GM18511 (cell line): Measurements from ENCODE around the gene HDX.
"Not testable (repeated sequence)": the region's sequence is repeated elsewhere in the genome, so short reads cannot be mapped to it uniquely, and the experiment has no call there.

ENCODE experiments used
- ATAC-seq: cut with Tn5 transposase; IDR thresholded peaks from one replicate; pipeline ENCODE4 v1.9.1; 2021; ENCODE audit warnings: mild to moderate bottlenecking, moderate library complexity; ENCODE audit not compliant: unreplicated experiment

Gene HDX, protein sequence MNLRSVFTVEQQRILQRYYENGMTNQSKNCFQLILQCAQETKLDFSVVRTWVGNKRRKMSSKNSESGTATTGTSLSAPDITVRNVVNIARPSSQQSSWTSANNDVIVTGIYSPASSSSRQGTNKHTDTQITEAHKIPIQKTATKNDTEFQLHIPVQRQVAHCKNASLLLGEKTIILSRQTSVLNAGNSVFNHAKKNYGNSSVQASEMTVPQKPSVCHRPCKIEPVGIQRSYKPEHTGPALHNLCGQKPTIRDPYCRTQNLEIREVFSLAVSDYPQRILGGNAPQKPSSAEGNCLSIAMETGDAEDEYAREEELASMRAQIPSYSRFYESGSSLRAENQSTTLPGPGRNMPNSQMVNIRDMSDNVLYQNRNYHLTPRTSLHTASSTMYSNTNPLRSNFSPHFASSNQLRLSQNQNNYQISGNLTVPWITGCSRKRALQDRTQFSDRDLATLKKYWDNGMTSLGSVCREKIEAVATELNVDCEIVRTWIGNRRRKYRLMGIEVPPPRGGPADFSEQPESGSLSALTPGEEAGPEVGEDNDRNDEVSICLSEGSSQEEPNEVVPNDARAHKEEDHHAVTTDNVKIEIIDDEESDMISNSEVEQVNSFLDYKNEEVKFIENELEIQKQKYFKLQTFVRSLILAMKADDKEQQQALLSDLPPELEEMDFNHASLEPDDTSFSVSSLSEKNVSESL

DNA sequence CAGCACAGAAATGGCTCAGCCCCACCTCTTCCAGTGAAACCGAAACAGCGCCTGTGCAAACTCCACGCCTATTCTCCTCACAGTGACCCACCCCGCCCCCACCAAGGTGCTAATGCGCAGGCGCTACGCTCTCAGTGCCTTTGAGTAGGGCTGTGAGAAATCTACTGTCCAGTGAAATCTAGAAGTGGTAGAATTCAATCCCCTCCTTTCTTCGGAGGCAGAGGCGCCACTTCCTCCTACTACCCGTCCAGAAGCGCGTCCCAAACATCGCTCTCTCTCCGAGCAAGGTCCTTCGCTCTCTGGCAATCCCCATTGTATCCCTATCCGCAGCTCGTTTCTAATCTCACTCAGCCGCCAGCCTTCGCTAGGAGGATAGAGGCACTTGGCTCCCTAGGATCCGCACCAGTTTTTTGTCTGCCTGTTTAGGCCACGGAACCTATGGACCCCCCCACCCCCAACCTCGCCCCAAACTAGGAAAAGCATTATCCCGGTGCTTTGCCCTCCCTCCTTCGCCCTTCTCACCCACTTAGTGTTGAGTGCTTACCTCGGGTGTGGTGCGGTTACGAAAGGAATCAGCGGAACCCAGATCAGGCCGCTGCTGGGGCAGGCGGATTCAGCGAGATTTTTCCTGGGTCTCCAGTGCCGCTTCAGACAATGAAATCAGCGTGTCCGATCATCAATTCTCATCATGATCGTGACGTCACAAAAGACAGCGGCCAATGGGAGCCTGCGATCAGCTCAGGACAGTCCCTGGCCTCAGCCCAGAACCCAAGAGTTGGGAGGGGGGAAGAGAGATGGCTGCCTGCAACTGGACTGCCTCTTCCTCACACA, at the start of gene HDX:
TSS of gene HDX (minus strand) at position 656 of the 831 bp plus-strand sequence. CDS start 27,056 bp downstream, outside the sequence.
- ATAC-seq = peak; percentile 91

DNA sequence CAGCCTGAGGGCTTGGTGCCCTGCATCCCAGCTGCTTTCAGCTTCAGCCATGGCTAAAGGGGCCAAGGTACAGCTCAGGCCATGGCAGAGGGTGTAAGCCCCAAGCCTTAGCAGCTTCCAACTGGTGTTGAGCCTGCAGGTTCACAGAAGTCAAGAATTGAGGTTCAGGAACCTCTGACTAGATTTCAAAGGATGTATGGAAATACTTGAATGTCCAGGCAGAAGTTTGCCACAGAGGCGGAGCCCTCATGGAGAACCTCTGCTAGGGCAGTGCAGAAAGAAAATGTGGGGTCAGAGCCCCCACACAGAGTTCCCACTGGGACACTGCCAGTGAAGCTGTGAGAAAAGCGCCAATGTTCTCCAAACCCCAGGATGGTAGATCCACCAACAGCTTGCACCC, 39.1 kb upstream of the HDX start:
- ATAC-seq = not testable (repeated sequence)

DNA sequence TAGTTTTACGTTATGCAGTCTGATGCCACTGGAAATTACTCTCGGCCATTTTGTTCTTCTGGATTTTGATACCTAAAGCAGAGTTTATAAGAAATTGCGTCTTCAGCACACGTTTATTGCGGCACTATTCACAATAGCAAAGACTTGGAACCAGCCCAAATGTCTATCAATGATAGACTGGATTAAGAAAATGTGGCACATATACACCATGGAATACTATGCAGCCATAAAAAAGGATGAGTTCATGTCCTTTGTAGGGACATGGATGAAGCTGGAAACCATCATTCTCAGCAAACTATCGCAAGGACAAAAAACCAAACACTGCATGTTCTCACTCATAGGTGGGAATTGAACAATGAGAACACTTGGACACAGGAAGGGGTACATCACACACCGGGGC, 35.4 kb upstream of the HDX start:
- ATAC-seq = not testable (repeated sequence)

DNA sequence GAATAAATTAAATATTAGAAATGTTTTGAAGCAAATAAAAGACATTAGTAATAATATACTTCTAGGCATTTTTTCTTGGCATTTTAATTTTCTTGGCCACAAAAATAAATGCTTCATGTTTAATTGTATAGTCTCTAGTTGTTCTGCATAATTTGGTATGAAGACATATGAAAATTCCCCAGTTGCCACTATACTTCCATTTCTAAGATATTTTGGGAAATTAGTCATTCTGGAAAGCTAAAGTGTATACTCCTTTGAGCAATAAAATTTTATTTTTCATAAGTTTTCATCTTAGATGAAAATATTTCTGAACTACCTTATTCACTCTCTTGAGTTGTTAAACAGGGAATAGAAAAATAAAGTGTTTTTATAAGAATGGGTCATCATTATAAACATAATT, 13.8 kb downstream of the HDX start:
- no peak for ATAC-seq

DNA sequence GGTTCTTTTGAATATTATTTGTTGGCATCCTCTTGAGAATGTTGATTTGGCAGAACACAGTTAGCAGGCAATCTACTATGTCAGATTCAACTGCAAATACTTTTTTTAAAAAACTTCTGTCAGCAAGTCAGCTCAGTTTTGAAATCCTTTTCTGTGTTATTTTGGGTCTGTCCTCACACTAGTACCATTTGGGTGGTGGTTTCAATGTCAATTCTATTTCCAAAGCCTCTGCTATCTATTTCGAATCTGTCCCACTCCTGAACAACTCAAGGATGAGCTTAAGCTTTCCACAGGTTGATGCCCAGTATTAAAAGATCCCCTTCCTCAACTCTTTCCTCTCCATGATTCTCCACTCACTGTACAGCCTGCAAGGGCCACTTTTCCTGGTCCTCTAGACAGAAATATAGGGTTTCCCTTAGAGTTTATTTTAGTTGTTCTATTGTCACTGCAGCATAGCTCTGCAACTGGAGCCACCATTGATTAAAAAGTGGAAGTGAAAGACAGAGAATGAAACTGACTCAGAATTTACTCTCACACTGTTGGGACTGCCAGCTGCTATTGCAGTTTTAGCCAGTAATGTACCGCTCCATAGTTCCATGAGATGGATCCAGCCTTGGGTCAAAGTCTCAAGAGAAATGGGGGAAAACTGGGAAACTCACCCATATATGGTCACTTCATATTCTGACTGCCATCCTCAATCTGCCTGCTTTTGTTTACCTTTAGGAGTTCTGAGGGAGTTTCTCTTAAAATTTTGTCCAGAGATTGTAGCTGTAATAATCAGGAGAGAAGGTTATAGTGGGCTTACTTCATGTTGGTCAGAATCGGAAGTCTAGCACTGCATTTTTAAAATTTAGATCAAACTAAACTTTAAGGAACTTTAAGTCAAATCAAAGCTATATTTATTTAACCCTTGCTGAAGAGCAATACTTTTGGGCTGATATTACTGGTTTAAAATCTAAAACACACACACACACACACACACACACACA, 14.6 kb downstream of the HDX start:
- peak; percentile 100 for ATAC-seq

DNA sequence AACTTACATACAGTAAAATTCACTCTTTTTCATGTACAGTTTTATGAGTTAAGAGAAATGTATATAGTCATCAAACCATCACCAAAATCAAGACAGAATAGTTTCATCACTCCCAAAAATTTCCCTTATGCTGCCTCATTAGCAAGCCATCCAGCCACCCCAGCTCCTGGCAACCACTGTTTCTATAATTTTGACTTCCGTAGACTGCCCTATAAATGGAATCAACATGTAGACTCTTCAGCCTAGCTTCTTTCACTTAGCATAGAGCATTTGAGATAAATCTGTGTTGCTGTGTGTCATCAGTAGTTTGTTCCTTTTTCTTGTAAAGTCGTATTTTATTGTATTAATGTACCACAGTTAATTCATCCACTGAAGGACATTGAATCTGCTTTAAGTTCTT, 23.2 kb downstream of the HDX start:
- ATAC-seq = no peak

DNA sequence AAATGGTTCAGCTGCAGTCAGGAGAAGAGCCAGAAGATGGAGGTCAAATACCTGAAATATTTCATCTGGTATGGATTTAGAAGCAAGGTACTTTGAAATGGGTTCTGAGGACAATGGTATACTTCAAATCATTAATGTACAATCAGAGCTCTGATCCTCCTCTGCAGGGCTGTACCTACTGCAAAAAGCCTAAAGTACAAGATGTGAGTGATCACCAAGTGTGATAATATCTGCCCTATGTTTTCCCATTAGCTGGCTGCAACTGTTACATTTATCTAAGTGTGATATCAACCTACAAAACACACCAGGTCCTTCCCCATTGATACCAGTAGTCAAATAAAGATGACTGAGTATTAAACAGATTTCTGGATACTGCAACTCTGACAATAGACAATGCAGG, 25.1 kb downstream of the HDX start:
- ATAC-seq = no peak

DNA sequence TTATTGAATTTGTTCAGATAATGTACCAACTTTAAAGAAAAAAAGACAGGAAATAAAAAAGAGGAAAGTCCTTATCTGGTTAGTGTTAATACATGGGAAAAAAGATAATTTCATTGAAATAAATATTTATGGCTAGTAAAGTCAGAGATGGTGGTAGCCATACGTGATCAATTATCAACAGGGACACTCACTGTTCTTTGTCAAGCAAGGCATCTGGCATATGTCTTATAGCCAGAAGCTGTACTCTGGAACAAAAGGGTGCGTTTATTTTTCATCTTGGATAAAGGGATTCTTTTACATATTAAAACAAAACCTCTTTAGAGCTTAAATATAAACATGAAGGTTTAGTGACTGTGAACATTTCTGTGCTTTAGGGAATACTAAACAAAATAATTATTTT, 26.7 kb downstream of the HDX start:
- no peak for ATAC-seq

DNA sequence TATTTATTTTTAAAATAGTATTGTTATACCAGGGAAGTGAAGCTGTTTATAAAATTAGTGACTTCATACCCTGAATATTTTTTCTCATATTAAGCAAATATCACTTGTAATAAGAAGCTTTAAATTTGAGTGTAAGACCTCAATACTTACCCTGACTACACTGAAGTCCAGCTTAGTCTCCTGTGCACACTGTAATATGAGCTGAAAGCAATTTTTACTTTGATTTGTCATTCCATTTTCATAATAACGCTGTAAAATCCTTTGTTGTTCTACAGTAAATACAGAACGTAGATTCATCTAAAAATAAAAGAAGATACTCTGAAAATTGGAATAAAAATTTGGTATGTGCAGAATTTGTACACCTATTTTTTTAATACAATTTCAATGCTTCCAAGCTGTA, 27.2 kb downstream of the HDX start:
- no peak for ATAC-seq

DNA sequence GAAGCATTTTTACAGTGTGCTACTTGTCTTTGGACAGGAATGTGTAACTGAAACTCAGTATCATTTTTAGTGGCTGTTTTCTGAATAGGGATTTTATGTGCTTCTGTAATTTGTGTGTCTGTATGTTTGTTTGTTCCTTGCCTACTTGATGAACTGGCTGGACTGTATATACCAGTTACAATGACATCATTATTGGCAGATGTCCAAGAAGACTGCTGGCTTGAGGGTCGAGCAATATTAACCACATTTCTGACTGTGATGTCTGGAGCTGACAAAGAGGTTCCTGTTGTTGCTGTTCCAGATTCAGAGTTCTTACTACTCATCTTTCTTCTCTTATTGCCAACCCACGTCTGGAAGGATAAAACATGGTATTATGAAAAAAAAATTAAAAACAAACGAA, 33.0 kb downstream of the HDX start:
- no peak for ATAC-seq

DNA sequence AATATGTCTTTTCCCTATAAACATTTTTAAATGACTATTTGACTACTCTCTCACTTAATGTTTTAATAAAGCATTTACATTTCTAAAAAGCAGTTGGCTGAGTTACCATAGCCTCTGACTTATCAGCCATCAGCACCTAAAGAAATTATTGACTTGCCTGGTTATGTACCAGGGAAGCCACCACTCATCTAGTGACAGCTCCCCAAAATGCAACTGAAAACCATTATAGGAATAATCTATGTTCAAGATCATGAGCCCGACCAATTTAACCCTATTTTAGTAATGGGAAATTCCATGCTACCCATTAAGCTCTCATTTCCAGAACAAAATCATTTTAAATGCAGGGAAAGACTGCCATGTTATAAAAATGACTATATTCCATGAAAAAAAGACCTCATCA, 34.4 kb downstream of the HDX start:
- ATAC-seq = no peak

DNA sequence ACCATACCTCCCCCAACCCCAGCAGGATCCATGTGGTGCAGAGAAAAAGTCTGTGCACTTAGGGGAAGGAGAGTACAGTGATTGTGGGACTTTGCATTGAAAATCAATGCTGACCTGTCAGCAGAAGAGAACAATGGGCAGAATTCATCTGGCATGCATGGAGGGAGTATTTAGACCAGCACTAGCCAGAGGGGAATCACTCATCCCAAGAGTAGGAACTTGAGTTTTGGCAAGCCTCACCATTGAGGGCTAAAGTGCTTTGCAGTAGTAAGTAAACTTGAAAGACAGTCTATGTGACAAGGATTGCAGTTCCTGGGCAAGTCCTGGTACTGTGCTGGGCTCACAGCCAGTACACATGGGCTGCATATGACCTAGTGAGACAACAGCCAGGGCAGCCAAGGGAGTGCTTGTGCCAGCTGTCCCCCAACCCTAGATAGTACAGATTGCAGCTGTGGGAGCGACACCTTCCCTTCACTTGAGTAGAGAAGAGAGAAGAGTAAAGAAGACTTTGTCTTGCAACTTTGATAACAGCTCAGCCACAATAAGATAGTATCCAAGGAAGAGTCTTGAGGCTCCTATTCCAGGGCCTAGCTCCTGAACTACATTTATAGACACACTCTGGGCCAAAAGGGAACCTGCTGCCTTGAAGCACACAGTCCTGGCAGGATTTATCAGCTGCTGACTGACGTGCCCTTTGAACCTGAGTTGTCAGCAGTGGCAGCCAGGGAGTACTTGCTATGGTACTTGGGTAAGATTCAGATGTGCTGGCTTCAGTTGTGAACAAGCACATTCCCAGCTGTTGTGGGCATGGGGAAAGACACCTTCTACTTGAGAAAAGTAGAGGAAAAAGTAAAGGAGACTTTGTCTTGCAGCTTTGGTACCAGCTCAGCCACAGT, 48.7 kb downstream of the HDX start:
- no peak for ATAC-seq

DNA sequence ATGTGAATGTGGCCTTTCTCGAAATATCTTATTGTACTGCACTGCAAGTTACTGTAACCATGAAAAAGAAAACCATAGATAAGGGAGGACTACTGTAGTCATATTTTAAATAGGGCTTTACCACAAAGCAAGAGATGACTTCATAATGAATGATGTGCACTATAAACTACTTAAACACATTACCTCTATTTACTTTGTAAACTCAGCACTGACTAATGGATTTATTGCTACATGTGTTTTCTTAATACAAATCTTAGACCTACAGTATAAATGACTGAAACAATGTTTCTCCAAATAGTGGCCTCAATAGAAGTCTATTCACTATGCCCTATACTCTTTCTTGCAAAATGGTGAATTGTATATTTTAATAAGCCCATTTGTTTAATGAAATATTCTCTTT, 61.1 kb downstream of the HDX start:
- no peak for ATAC-seq

DNA sequence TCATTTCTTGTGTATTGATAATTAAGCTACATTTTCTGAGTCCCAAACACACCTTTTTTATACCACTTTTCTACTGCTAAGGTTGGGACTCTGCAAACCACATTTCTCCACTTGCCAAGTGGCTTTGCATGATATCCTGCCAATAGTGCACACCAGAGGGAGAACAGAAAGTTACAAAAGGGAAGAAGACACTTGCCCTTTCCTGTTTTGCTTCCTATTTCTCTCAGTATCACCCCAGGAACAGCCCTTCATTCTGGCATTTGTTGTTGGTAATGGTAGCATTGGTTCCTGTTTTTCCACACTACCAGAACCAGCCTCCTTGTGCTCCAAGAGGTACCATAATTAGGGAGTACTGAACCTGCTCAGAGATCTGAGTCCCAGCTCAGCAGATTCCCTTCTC, 87.1 kb downstream of the HDX start:
- ATAC-seq = no peak

DNA sequence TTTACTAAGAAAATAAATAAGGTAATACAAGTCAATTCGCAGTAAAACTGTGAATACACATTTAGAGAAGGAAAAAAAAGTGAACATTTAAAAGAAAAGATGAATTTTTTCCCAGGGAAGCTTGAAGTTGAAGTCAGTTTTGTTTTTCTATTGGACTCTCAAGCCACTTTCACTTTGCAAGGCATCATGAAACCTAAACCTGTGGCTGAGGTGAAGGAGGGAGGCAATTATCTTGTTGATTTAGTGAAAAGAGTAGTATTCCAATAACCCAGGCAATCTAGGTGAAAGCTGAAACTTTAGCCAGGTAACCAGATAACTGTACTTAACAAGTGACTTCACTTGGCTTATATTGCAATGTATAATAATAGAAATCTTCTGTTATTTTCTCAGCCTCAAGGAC, 138.6 kb downstream of the HDX start:
- ATAC-seq = no peak

DNA sequence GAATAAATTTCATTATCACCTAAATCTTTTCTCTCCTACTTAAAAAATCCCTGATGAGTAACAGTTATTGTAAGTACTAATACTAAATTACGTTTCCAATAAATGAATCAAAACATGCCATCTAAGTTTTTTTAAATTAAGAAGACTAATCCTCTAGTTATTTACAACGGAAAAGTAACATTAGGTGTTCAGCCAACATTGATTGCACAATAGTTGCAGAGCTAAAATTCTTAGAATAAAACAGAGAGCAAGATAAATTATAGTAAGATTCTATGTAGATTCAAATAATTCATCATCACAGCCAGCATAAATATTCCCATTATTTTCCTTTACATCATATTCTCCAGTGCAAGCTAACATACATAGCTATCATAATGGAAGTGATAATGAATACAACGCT, 139.2 kb downstream of the HDX start:
- no peak for ATAC-seq

DNA sequence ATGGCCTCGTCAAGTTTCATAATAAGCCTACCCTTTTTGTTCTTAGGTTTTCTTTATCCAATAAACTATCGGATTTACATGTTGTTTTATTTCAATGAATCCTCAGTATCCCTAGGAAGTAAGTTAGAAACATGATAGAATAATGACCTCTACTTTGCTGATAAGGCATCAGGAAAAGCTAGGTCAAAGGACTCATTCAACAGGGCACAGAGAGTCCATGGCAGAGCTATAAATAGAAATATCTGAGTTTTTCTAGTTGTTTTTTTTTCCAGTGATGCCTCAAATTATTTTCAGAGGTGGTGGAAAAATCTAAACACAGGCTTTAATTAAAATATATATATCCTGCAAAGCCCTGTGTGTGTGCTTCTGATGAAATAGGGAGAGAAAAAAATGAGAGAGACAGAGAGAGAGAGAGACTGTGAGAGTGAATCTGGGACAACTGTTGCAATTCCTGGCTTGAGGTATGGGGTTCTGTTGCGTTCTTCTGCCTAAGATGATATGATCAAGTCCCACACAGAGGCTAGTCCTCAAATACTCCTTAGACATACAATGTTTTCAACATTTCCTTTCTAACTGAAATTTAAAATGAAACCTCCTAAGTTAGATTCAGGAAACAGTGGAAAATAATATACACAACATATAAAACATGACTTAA, 139.9 kb downstream of the HDX start:
- no peak for ATAC-seq

DNA sequence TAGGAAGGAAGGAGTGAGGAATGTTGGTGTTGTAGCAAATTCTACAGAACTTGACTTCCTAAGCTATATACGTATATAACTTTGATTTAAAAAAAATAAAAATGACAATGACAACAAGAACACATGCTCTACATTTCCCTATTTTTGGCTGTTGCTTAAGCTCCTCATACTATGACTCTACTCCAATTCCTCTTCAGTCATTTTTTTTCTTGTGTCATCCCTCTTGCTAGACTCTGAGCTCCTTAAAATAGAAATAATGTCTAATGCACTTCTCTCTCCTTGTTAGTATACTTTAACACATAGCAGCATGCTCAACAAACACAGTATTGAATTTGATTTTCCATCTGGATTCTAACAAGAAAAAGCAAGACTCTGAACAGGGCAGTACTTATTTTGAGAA, 144.0 kb downstream of the HDX start:
- no peak for ATAC-seq

DNA sequence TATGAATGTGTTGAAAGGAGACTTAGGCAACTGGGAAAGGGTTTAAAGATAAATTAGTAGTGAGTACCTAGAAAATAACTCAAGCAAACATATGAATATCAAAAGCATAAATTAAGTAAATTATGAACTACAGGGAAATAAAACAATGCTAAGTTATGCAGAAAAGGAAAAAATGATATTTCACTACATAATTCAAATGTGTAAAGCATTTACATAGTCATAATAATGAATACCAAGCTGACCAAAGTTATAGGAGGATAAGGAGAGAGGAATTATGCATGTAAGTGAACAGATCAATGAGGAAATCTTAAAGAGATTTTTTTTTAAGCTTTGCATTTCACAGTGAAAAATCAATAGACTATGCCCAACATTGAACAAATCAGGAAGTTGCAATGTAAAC, 145.0 kb downstream of the HDX start:
- no peak for ATAC-seq
